GM21529 (cell line): ENCODE measurements around the gene PPP2R2C.

Experiments
- ATAC-seq: cut with Tn5 transposase; IDR thresholded peaks from one replicate; pipeline ENCODE4 v1.9.1; 2021; ENCODE audit not compliant: unreplicated experiment

Gene PPP2R2C

GRCh38 chr4:6272863-6273660 is 199.4 kb downstream of the PPP2R2C start:
- ATAC-seq, result no peak

- ATAC-seq, result no peak
These were observed 200.5 kb downstream of the PPP2R2C start for GRCh38 chr4:6271701-6272465.

GRCh38 chr4:6271206-6271605 is 201.2 kb downstream of the PPP2R2C start:
- ATAC-seq, result no peak

- no peak for ATAC-seq
These were observed 201.7 kb downstream of the PPP2R2C start for GRCh38 chr4:6270636-6271121.
